ENCODE measurements around the gene ANKS1B.
"Not testable (repeated sequence)": the region's sequence is repeated elsewhere in the genome, so short reads cannot be mapped to it uniquely, and the experiment has no call there.

ANKS1B gene

DNA sequence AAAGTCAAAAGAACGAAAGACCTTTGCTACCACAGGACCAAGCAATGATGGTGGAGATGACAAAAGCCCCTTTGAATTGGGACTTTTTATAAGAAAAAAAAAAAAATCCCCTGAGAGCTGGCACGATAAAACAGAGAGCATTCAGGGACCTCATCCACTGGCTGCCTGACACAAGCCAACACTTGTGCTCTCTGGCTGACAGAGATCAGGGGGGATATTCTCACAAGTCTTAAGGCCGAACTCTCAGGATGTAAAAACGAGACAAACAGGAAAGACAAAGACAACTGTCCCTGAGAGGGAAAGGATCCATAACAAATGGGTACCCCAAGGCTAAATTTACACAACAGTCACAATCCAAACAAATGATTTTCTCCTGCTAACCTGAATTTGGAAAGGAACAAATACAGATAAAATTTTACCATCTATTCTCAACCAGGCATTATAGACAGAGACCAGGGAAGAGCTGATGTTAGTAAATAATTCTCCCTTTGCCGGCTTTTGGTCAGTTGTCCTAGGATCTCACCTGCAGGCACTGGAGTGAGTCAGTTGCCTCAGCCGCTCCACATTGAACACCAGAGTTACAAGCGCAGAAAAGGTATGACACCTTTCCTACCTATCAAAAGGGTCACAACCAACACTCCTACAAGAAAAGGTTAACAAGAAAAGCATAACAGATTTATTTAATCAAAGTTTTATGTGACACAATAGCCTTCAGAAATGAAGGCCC, 375.1 kb downstream of the ANKS1B start:
- Mint-ChIP-seq H3K4me1 (ENCODE audit: low read depth) (no peaks in the 10 kb centered on the region), H3K36me3 (no peaks in the 10 kb centered on the region), H3K27ac (no peak overlapping the region), H3K4me3 (no peak overlapping the region), H3K27me3 (no peaks in the 10 kb centered on the region), H3K9me3 (ENCODE audit: low read depth) (no peaks in the 10 kb centered on the region)

DNA sequence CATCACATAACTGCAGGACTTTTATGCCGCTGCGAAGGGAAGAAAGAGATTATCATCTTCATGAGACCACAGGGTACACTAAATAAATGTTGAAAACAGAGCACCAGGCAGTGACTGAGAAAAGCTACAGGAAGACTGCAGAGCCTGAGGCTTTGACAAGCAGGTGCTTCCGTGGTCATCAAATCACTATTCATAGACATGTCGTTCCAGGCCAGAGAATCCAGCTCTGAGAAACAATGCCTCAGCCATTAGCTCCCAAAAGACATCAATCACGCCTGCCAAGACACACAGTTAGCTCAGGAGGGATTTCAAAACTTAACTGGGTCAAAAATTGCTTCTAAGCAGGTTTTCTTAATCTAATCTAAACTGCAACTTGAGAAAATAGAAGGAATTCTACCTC, 384.3 kb downstream of the ANKS1B start:
- no peaks in the 10 kb centered on the region for H3K4me1 Mint-ChIP-seq (ENCODE audit: low read depth)
- H3K27me3 Mint-ChIP-seq = no peaks in the 10 kb centered on the region
- no peaks in the 10 kb centered on the region for H3K36me3 Mint-ChIP-seq
- no peak overlapping the region for H3K4me3 Mint-ChIP-seq
- peaks cover 7% of the 10 kb centered on the region for H3K9me3 Mint-ChIP-seq (ENCODE audit: low read depth)
- no peak overlapping the region for H3K27ac Mint-ChIP-seq

DNA sequence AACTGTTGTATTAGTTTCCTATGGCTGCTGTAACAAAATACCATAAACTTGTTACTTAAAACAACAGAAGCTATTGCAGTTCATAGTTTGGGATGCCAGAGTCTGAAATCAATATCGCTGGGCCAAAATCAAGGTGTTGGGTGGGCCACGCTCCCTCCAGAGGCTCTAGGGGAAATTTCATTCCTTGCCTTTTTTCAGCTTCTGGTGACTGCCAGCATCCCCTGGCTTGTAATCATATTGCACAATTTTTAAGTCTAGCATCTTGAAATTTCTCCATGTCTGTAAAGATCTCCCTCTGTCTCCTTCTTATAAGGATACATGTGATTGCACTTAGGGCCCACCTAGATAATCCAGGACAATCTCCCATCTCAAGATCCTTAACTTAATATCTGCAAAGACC, 386.0 kb downstream of the ANKS1B start:
- H3K27me3 Mint-ChIP-seq = no peaks in the 10 kb centered on the region
- H3K27ac Mint-ChIP-seq = no peak overlapping the region
- peaks cover 11% of the 10 kb centered on the region for H3K9me3 Mint-ChIP-seq (ENCODE audit: low read depth)
- no peaks in the 10 kb centered on the region for H3K4me1 Mint-ChIP-seq (ENCODE audit: low read depth)
- no peaks in the 10 kb centered on the region for H3K36me3 Mint-ChIP-seq
- no peak overlapping the region for H3K4me3 Mint-ChIP-seq

DNA sequence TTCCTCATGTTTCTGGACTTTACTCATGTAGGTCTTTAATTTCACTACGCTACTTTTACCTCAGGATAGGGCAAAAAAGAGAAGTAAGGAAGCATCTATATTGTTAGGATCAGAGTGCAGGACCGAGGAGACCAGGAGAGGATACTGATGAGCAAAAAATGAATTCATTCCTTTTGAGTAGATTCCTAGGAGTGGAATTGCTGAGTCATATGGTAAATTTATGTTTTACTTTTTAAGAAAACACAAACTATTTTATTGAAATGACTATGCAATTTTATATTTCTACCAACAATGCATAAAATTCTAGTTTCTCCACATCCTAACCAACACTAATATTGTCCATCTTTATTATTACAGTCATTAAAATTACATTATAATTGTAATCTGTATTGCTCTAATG, 388.0 kb downstream of the ANKS1B start:
- Mint-ChIP-seq H3K27ac (no peak overlapping the region), H3K4me1 (ENCODE audit: low read depth) (no peaks in the 10 kb centered on the region), H3K36me3 (no peaks in the 10 kb centered on the region), H3K4me3 (no peak overlapping the region), H3K27me3 (no peaks in the 10 kb centered on the region), H3K9me3 (ENCODE audit: low read depth) (peaks cover 9% of the 10 kb centered on the region)

DNA sequence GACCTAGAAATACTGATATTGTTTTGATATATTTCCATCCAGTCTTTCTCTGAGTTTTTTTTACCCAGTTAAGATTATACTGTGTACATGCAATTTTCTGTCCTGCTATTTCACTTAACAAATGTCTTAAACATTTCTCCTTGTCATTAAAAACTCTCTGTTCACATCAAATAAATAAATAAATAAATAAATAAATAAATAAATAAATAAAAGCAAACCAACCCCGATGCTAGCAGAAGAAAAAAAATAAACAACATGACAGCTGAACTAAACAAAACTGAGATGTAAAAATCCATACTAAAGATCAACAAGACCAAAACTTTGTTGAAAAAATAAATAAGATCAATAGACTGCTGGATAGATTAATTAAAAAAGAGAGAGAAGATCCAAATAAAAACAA, 407.6 kb downstream of the ANKS1B start:
- H3K4me3 Mint-ChIP-seq; H3K36me3 Mint-ChIP-seq; H3K9me3 Mint-ChIP-seq (ENCODE audit: low read depth); H3K27me3 Mint-ChIP-seq; H3K27ac Mint-ChIP-seq; H3K4me1 Mint-ChIP-seq (ENCODE audit: low read depth): not testable (repeated sequence)

DNA sequence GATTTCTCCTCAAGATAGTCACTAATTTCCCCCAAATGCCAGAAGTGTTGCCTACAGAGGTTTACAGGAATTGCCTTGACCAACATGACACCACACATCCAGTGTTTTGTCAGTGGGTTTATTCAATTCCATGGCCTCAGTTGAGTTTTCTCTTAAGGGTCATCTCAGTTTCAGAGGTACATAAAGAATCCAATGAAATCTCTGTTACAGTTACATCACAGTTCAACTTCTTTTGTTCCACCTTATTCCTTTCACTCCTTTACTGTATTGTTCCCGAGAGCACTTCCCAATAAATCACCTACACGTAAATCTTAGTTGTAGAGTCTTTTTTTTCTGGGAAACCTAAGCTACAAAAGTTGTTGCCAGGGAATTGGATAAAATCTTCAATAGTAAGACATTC, 410.8 kb downstream of the ANKS1B start:
- Mint-ChIP-seq H3K4me3 (no peak overlapping the region), H3K27me3 (no peaks in the 10 kb centered on the region), H3K27ac (no peak overlapping the region), H3K9me3 (ENCODE audit: low read depth) (no peaks in the 10 kb centered on the region), H3K36me3 (no peaks in the 10 kb centered on the region), H3K4me1 (ENCODE audit: low read depth) (no peaks in the 10 kb centered on the region)

DNA sequence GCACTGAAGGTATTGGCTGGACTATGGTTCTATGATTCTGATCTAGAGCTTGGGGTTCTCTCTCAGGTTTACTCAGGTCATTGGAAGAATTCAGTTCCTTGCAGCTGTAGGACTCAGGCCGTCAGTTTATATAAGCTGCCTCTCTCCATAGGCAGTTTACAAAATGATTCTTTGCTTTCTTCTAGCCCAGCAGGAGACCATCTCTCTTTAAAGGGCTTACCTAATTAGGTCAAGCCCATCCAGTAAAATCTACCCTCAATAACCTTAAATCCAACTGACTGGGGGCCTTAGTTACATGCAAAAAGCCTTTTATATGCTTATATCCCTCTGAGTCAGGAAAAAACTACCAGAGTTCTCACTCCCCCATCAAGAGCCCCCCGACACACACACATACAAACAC, 417.7 kb downstream of the ANKS1B start:
- H3K4me3 Mint-ChIP-seq = no peak overlapping the region
- no peaks in the 10 kb centered on the region for H3K27me3 Mint-ChIP-seq
- no peaks in the 10 kb centered on the region for H3K36me3 Mint-ChIP-seq
- H3K4me1 Mint-ChIP-seq (ENCODE audit: low read depth) = no peaks in the 10 kb centered on the region
- H3K27ac Mint-ChIP-seq = no peak overlapping the region
- H3K9me3 Mint-ChIP-seq (ENCODE audit: low read depth) = peaks cover 3% of the 10 kb centered on the region

DNA sequence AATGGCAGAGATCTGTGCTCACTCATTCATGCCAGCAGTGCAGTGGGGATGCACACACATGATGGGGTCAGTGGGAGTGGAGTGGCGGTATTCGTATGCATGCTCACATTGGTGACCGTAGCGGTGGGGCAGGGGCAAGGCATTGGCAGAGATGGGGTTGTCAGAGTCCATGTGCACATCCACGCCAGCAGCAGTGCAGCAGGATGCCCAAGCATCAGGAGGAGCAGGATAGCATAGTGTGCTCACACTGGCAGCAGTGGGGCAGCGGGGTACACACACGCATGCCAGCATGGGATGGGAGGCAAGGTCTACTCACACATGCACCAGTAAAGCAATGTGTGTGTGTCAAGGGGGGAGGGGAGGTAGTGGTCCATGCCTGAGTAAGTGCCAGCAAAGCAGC, 426.6 kb downstream of the ANKS1B start:
- Mint-ChIP-seq H3K27ac (no peak overlapping the region), H3K9me3 (ENCODE audit: low read depth) (peaks cover 18% of the 10 kb centered on the region), H3K4me1 (ENCODE audit: low read depth) (no peaks in the 10 kb centered on the region), H3K4me3 (no peak overlapping the region), H3K27me3 (no peaks in the 10 kb centered on the region), H3K36me3 (no peaks in the 10 kb centered on the region)

DNA sequence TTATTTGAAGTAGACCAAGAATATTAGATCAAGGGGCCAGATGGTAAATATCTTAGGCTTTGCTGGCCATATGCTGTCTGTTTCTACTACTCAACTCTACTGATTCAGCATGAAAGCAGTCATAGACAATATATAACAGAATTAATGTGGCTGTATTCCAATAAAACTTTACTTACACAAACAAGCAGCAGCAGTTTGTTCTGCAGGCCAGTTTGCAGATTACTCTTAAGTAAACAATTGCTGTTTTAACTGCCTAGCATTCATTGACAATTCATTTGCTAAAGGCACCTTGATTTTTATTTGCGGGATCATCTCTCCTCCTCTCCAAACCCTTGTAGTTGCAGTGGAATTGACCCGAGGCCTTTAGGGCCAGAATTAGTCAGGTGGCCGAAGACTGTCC, 431.3 kb downstream of the ANKS1B start:
- no peaks in the 10 kb centered on the region for H3K4me1 Mint-ChIP-seq (ENCODE audit: low read depth)
- no peak overlapping the region for H3K27ac Mint-ChIP-seq
- H3K9me3 Mint-ChIP-seq (ENCODE audit: low read depth) = peaks cover 24% of the 10 kb centered on the region
- H3K4me3 Mint-ChIP-seq = no peak overlapping the region
- H3K27me3 Mint-ChIP-seq = no peaks in the 10 kb centered on the region
- no peaks in the 10 kb centered on the region for H3K36me3 Mint-ChIP-seq

DNA sequence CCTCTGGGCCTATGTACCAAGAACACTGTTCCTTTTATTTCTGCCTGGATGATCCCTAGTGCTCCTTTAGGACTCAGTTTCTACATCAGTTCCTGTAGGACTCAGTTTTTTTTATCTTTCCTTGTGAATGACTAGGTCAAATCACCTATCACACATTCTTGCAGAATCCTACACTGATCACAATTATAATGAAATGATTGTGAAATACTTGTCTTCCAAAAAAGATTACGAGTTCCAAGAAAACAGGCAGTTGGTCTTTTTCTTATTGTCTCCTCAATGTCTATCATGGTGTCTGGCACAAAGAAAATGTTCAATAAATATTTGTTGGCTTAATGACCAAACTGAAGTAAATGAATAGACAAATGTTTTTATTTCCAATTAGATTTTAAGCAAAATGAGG, 432.7 kb downstream of the ANKS1B start:
- H3K9me3 Mint-ChIP-seq (ENCODE audit: low read depth) = peaks cover 22% of the 10 kb centered on the region
- H3K27ac Mint-ChIP-seq = no peak overlapping the region
- H3K36me3 Mint-ChIP-seq = no peaks in the 10 kb centered on the region
- no peaks in the 10 kb centered on the region for H3K4me1 Mint-ChIP-seq (ENCODE audit: low read depth)
- no peaks in the 10 kb centered on the region for H3K27me3 Mint-ChIP-seq
- H3K4me3 Mint-ChIP-seq = no peak overlapping the region

DNA sequence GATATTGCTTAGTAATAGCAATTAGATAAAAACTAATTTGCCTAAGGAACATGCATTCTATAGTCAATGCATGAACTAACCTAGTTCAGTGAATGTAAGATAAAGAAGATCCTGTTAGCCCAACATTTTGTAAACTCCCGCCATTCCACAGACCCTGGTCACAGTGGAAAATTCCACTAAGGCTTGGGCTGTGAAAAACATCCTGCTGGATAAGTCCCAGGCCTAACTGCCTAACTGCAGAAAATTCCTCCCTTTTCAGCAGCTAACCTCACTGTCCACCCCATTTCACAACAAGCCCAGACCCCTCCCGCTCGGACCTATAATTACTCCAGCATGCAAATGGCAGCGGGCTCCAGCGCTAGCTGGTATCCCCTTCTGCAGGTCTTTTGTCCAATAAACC, 435.1 kb downstream of the ANKS1B start:
- Mint-ChIP-seq H3K36me3 (no peaks in the 10 kb centered on the region), H3K27me3 (no peaks in the 10 kb centered on the region), H3K27ac (no peak overlapping the region), H3K9me3 (ENCODE audit: low read depth) (peaks cover 10% of the 10 kb centered on the region), H3K4me1 (ENCODE audit: low read depth) (no peaks in the 10 kb centered on the region), H3K4me3 (no peak overlapping the region)

DNA sequence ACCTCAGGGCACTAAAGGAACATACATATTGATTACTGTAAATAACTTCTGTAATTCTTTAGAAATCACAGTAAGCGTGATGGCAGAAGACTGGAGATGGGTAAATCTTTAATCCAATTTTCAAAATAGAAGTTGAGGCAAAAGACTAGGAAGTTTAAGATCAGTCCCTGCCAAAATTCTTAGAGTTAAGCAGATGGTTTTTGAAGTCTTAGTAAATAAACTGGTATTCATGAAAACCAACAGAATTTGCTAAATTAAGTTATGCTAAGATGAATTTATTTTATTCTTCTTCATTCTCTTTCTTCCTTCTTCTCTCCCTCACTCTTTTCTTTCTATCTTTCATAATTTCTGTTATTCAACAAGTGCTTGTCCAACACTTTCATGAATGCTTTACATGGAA, 435.5 kb downstream of the ANKS1B start:
- Mint-ChIP-seq H3K4me3 (no peak overlapping the region), H3K27me3 (no peaks in the 10 kb centered on the region), H3K9me3 (ENCODE audit: low read depth) (peaks cover 12% of the 10 kb centered on the region), H3K4me1 (ENCODE audit: low read depth) (no peaks in the 10 kb centered on the region), H3K27ac (no peak overlapping the region), H3K36me3 (no peaks in the 10 kb centered on the region)

DNA sequence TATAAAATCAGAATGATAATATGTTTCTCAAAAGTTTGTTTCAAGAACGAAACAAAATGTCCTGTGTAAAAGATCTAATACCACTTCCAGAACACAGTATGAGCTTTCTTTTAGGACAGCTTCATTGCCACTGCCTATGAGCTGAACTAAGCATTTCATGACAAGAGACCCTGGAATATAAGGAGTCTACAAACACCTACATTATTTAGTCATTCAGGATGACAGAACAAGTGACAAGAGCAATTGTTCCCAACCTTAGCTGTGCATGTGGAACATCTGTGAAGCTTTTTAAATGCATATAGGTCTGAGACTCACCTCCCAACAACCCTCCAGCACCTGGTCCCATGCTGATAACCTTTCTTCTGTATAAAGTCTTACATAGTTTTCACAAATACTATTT, 440.3 kb downstream of the ANKS1B start:
- no peak overlapping the region for H3K27ac Mint-ChIP-seq
- H3K9me3 Mint-ChIP-seq (ENCODE audit: low read depth) = peaks cover 3% of the 10 kb centered on the region
- H3K4me1 Mint-ChIP-seq (ENCODE audit: low read depth) = no peaks in the 10 kb centered on the region
- no peaks in the 10 kb centered on the region for H3K27me3 Mint-ChIP-seq
- H3K4me3 Mint-ChIP-seq = no peak overlapping the region
- no peaks in the 10 kb centered on the region for H3K36me3 Mint-ChIP-seq

DNA sequence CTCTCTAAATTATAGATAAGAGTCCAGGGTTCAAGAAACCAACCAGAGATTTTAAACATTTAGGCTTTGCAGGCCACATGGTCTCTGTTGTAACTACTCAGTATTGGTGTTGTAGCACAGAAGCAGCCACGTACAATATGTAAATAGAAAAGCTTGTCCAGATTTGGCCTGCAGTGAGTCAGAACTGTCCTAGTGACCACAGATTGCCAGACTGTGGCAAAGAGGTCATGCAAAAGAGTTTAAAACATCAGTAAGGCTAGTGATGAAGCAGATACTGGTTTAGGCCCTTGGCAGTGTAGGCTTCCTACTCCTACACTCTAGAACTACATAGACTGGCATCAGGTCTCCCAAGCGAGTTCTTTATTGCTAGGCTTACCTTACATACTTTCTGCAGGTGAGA, 454.8 kb downstream of the ANKS1B start:
- H3K36me3 Mint-ChIP-seq = no peaks in the 10 kb centered on the region
- H3K9me3 Mint-ChIP-seq (ENCODE audit: low read depth) = peaks cover 19% of the 10 kb centered on the region
- H3K27me3 Mint-ChIP-seq = no peaks in the 10 kb centered on the region
- H3K4me1 Mint-ChIP-seq (ENCODE audit: low read depth) = no peaks in the 10 kb centered on the region
- no peak overlapping the region for H3K4me3 Mint-ChIP-seq
- no peak overlapping the region for H3K27ac Mint-ChIP-seq

DNA sequence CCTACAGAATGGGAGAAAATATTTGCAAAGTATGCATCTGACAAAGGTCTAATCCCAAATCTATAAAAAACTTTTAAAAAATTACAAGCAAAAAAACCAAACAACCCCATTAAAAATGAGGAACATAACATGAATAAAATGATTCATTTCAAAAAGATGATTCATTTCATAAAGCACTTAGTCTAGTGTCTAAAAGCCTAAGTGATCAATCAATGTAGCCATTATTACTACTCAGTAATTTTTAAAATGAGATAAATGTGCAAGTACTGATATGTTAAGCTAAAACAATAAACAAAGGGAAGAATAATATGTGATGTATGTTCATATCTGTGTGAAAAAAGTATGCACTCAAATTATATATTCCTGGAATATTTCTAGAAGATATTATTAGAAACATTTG, 456.3 kb downstream of the ANKS1B start:
- H3K4me3 Mint-ChIP-seq = no peak overlapping the region
- H3K9me3 Mint-ChIP-seq (ENCODE audit: low read depth) = peaks cover 19% of the 10 kb centered on the region
- H3K4me1 Mint-ChIP-seq (ENCODE audit: low read depth) = no peaks in the 10 kb centered on the region
- no peaks in the 10 kb centered on the region for H3K36me3 Mint-ChIP-seq
- H3K27ac Mint-ChIP-seq = no peak overlapping the region
- no peaks in the 10 kb centered on the region for H3K27me3 Mint-ChIP-seq

DNA sequence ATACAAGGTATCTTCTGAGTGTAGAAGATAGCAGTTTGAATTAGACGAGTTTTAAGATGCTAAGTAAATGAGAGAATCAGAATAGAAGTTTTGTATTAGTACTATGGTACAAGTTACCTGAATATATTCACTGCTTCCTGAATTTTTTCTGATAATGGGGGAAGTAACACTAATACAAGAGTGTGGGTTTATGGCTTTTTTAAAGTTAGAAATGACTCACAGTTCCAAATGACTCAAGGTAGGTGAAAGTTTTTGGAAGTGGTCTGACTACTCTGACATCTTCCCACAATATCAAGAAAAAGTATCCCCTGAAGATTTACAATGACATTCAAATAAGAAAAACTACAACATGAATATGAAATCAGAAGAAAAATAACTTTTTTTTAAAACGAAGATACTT, 460.9 kb downstream of the ANKS1B start:
- Mint-ChIP-seq H3K9me3 (ENCODE audit: low read depth) (peaks cover 9% of the 10 kb centered on the region), H3K27ac (no peak overlapping the region), H3K4me3 (no peak overlapping the region), H3K36me3 (no peaks in the 10 kb centered on the region), H3K27me3 (no peaks in the 10 kb centered on the region), H3K4me1 (ENCODE audit: low read depth) (no peaks in the 10 kb centered on the region)

Measured in activated naive CD8-positive, alpha-beta T cell (primary cell).